GM21619 (cell line): ENCODE measurements around the gene PLA2G3.
"Not testable (repeated sequence)": the region's sequence is repeated elsewhere in the genome, so short reads cannot be mapped to it uniquely, and the experiment has no call there.

Source experiments
- ATAC-seq: cut with Tn5 transposase; IDR thresholded peaks from one replicate; pipeline ENCODE4 v1.9.1; 2021; ENCODE audit not compliant: unreplicated experiment

Gene PLA2G3

DNA sequence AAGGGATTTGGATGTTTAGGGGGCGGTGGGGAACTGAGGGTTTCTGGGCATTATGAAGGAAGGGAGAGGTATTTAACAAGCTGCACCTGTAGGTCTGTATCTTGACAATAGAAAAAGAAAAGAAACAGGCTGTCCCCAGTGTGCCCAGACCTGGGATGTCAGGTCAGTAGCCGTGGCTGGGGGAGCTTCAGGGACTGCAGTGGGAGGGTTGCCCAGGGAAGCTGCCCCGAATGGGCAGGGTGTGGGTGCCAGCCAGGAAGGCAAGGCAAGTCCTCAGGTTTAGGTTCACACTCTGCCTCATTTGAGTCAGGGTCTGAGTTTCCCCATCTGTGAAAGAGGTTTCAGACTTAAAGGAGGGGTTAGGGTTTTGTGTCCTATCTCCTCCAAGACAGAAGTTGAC lies 16.0 kb downstream of the PLA2G3 start:
- ATAC-seq: no peak

DNA sequence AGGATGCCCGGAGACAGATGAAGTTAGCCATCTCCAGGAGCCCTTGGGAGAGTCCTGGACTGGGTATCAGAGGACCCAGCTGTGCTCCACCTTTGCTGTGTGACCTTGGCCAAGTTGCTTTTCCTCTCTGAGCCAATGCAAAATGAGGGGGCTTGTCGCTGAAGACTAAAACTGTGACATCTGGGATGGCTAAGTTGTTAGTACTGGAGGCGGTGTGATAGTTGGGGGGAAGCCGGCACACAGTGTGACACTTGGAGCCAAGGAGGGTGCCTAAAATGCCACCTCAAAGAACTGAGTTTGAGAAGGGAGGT lies 17.1 kb downstream of the PLA2G3 start:
- ATAC-seq: no peak

DNA sequence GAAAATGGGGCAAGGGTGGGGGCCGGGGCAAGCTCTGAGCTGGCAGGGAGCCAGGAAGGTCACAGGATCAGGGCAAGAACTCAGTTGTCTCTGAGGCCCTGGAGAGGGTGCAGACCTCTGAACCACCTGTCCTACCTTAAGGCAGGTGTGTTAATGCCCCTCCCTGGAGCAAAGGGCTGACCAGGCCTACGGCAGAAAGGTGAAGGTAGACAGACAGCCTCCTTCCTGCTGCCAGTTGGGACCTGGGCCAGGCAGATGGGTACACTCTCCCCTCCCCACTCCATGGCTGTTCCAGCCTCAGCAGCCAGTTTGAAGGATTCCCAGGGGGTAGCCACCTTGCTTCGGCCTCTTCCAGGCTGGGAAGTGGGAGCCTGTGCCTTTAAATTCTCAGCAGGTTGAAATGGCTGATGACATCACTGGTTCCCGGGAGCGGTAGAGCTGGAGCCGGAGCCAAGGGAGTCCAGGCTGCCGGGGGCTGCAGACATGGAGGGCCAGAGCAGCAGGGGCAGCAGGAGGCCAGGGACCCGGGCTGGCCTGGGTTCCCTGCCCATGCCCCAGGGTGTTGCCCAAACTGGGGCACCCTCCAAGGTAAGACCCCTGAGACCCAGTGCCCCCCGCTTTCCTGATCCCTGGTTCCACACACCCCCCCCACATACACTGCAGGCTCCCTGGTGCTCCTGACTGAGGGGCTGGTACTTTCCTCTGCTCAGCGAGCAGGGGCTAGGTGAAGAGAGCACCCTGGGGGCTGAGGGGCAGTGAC lies 17.6 kb downstream of the PLA2G3 start, which contains the start of gene INPP5J:
Gene INPP5J, plus strand, starts transcription at position 435 of the 760 bp plus-strand sequence. Its CDS starts 49 bp downstream, at position 484.
- no peak for ATAC-seq

DNA sequence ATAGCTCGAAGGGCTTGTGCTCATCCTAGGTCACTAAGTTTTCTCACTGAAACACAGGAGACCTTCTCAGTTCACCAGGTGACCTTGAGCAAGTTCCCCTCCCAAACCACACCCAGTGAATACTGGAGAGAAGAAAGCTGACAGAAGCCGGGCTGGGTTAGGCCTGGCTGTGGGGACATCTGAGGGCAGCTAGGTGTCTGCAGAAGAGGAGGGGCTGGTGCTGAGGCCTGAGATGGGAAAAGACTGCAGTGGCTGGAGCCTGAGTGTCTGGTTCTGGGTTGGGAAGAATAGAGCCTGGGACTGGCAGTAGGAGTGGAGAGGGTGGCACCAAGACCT lies 18.1 kb downstream of the PLA2G3 start:
- ATAC-seq: no peak

DNA sequence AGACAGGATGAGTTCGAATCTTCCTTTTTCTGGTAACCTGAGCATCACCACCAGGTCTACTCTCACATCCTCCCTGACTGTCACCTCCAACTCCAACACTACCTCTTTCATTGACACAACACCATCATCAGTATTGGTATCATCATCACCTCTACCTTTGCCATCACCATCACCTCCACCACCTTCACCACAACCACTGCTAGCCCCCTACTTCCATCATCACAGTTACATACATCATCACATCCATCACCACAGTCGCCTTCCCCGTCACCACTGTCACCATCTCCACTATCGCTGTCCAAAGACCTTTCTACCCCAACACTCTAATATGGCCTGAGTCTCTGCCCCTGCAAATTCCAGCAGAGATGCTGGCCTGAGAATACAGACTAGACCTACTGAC lies 18.9 kb downstream of the PLA2G3 start:
- ATAC-seq: no peak

DNA sequence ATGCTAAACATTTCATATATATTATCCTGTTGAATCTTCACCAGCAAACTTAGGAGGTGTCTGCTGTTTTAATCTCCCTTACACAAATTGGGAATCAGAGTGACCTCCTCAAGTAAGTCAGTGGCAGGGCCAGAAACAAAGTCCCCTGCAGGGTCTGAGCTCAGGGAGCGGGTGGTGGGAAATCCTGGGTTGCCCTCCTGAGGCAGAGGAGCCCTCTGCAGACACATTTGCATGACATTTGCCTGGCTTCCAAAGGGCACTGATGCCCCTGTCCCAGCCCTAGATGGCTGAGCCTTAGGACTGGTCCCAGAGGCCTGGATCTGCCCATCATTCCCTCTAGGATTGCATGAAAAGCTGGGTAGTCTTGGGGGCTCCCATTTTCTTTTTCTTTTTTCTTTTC lies 19.7 kb downstream of the PLA2G3 start:
- no peak for ATAC-seq

DNA sequence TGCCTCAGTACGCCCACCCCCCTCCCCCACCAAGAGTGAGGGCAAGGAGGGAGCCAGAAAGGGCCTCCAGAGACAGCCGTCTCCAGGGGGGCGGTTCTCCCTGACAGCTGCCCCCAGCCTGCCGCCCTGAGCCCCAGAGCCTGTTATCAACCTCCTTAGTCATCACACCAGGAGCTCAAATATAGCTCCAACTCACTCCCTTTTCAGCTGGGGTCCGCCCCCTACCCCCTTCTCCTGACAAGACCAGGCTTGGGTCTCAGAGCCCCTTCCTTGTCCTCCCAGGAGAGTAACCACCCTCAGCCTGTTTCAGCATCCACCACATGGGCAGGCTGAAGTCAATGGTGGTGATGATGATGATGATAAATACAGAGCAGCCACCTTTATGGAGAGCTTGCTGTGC lies 20.1 kb downstream of the PLA2G3 start:
- ATAC-seq: no peak

DNA sequence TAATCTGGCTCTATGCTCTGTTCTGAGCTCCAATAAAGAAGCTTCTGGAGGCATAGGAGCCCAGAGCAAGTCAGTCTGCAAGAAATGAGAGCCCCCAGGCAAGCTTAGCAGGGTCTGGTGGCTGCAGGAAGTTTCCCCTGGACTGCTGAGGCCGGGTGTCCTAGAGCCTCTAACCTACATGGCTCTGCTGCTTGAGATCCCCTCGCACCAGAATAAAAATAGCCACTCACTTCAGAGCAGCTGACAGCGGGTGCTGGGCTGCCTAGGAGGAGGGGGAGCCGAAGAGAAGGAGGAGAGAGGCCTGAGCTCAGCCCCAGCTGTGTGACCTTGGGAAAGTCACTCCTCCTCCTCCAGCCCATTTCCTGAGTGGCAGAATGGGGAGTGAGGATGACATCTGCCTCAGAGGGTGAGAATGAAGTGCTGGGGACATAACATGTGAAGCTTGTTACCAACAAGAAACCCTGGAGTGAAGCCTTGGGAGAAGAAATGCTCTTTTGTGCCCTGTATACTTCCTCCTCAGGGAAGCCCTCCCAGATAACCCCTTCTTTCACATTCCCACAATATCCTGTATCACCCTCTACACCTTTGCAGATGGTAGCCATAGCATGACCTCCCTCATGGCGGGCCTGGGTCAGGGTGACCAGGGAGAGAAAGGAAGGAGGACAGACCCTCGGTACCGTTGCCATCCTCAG lies 21.1 kb downstream of the PLA2G3 start:
- no peak for ATAC-seq

DNA sequence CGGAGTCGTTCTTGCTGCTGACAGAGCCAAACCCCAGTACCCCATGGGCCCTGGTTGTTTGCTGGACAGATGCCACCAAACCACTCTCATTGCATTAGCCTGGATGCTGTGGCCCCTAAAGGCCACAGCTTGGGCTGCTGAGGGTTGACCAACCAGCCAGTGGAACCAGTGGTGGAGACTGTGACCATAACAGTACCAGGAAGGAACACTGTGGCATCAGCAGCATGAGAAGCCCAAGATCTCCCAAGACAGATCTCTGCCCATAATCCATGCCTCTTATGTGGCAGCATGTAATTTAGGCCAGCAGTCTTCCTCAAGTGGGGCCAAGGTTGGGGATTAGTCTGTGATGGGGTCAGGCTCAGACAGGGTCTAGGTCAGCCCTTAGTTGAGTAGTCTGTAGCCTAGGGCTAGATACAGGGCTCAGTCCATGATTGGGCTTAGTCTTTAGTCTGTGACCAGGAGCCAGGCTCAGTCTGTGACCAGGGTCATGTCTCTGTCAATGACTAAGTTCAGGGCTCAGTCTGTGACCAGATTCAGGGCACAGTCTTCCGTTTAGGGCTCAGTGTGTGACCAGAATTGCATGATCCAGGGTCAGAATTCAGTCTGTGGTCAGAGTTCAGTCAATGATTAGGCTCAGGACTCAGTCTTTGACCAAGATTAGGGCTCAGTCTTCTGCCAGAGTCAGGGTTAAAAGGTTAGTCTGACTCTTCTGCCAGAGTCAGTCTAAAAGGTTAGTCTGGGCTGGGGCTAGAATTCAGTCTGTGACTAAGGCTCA lies 22.1 kb downstream of the PLA2G3 start:
- no peak for ATAC-seq

DNA sequence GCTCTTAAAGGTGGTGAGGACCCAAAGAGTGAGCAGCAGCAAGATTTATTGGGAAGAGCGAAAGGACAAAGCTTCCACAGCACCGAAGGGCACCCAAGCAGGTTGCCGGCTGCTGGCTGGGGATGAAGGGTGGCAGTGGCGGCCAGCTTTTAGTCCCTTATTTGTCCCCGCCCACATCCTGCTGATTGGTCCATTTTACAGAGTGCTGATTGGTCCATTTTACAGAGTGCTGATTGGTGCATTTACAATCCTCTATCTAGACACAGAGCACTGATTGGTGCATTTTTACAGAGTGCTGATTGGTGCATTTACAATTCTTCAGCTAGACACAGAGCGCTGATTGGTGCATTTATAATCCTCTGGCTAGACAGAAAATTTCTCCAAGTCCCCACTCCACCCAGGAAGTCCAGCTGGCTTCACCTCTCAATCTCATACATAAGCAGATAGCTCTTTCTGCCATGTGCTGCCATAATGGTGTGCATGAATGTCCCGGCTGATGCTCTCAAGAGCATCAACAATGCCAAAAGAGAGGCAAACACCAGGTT lies 27.7 kb downstream of the PLA2G3 start:
- not testable (repeated sequence) for ATAC-seq

DNA sequence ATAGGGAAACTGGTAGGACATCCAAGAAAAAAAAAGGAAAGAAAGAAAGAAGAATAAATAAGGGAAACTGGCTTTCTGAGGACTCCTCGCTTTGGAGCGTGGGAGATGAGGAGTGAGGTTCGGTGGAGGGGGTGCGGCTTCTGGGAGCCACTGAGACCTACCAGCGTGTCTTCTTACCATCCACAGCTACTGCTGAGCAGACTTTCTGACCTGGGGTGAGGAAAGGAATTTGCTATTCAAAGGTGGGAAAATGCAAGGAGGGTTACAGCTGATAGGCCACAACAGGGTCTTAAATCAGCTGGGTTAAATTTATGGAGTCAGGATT lies 32.5 kb downstream of the PLA2G3 start:
- ATAC-seq: no peak

DNA sequence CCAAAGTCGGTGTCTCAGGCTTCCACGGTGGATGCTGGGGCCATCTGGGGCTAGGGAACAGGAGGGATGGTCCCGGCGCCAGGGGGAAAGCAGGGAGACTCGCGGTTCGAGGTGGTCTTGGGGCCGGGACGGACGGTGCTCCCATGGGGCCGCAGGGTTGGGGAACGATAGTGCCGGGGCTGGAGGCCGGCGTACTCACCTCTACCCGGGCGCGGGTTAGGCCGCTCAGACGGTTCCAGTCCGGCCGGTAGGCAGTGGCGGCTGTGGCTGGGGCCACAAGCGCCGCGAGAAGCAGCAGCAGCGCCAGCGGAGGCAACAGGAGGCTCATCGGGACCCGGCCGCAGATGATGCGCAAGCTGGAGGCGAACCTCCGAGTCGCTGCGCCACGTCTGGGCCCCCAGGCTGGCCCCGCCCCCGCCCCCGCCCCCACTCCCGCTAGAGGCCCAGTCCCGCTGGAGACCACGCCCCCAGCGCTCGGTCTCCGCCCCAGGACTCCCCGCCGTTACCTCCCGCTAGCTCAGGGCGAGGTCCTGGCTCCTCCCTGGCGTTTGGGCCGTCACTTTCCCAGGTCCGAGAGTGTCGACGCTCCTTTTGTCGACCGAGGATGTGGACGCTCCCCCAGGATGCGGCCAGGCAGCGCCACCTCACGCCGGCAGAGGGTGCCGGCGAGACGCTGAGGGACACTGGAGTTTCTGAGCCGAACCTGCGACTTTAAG lies 33.0 kb downstream of the PLA2G3 start, which contains the start of gene SELENOM:
Gene SELENOM, minus strand, starts transcription at position 391 of the 716 bp plus-strand sequence. Its CDS starts 63 bp downstream, at position 328.
- peak; percentile 83 for ATAC-seq

DNA sequence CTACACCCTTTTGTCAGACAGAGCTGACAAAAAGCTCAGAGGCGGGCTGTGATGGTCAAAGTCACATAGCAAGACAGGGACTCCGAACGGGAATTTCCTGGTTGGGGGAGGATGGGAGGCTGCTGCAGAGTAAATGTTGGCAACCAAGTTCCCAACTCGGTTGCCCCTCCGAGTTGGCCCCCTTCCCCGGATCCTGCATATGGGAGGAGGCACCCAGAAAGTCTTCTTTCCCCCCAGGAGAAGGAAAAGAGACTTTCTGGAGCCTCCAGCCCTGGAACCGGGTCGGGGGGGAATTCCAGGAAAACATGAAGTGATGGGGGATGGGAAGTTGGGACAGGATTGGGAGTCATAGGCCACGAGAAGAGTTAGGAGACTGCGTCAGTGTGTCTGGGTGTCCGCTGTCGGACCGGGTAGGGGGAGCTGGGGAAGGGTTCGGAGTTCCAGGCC lies 33.6 kb downstream of the PLA2G3 start:
- no peak for ATAC-seq

DNA sequence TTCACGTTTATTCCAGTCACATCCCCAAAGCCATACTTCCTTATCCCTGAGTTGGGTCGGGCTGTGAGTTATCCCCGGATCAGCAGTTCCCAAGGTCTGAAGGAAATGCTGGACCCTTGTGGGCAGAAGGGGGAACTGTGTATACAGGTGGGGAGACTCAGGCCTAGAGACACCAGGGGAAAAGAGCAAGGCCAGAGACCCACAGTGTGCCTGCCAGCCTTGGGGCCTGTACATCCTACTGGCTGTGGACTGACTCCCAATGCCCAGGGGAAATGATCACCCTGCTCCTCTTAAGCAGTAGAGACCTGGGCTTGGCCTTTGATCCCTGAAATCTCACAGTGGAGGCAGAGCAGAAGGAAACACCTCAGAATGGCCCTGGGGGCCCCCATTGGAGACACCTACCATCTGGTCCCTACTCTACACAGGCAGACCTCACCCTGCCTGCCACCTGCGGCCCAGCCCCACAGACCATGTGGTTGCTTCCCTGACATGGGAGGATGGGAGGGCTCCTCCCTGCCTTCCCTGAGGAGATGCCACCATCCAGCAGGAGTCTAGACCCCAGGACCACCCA lies 34.2 kb downstream of the PLA2G3 start:
- no peak for ATAC-seq

DNA sequence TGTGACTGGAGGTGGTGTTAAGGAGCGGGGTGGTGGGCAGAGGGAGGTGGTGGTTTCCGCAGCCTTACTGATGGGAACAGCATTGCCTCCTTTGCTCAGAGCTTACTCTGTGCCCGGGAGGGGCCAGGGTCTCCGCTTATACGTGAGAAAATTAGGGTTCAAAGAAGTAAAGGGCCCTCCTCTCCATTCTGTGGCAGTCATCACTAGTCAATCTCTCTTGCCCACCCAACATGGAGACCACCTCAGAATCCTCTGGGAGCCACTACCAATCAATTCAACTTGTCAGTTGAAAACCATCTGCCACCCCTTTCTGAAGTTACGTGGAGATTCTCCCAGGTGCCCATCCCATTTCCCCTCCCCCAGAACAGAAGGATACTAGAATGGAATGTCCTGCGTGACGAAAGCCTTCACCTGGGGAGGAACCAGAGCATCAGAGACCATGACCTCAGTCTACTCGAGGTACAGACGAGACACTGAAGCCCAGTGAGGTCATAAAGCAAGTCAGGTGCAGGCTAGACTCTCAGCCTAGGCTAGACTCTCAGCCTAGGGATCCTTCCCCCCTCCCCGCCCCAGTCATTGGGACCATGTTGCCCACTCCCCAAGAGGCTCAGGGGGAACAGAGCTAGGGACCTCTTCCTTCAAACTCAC lies 34.9 kb downstream of the PLA2G3 start:
- no peak for ATAC-seq

DNA sequence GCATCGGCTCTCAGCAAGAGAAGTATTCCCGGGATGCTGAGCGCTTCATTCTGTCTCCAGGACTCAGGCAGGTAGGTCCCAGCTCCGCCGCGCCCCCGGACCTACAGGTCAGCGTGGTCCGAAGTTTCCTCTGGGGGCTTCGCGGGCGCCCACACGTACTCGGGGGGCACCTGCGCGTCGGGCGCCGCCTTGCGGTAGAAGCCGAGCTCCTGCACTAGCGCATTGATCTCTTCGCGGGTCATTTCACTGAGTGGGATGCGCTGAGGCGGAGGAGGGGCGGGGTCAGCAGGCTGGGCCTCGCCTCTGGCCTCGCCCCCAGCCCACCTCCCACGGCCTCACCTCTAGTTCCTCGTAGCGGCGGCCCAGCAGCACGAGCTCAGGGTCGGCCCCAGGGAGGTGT lies 35.4 kb downstream of the PLA2G3 start:
- no peak for ATAC-seq

DNA sequence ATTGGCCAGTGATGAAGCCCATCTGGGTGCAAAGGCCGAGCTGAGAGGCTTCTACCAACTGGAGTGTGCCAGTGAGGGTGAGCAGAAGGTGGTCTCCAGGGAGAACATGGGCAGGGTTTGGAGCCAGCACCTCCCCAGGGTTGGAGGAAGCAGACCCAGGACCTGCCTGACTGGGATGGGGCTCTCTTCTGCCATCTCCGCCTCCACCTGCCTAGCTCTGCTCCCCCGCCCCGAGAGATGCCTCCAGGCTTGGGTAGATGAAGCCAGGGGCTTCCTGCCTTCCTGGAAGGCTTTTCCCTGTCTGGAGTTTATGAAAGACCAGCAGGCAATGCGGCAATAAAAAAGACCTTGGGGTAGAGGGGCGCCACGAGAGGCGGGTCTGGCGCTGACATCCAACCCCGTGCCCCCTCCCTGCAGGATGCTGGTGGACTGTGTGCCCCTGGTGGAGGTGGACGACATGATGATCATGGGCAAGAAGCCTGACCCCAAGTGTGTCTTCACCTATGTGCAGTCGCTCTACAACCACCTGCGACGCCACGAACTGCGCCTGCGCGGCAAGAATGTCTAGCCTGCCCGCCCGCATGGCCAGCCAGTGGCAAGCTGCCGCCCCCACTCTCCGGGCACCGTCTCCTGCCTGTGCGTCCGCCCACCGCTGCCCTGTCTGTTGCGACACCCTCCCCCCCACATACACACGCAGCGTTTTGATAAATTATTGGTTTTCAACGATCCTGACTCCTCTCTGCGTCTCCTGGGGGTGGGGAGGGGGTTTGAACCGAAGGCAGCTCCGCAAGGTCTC lies 36.2 kb downstream of the PLA2G3 start:
- ATAC-seq: no peak

DNA sequence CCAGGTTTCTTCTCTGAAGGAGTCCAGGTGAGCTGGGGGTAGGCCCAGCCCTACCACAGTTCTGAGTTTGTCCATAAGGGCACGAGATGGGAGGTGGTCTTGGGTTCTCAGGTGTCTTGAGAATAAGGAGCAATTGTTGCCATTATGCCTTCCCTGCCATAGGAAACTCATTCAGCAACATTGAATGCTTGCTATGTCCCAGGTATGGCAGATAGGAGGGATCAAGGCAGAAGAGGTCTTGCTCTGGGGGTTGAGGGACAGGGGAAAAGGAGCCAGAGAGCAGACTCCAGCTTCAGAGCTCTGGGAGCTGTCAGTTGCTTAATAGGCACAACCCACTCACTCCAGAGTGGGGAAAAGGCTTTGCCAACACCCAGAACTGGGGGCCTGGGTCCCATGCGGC lies 37.2 kb downstream of the PLA2G3 start:
- ATAC-seq: no peak

DNA sequence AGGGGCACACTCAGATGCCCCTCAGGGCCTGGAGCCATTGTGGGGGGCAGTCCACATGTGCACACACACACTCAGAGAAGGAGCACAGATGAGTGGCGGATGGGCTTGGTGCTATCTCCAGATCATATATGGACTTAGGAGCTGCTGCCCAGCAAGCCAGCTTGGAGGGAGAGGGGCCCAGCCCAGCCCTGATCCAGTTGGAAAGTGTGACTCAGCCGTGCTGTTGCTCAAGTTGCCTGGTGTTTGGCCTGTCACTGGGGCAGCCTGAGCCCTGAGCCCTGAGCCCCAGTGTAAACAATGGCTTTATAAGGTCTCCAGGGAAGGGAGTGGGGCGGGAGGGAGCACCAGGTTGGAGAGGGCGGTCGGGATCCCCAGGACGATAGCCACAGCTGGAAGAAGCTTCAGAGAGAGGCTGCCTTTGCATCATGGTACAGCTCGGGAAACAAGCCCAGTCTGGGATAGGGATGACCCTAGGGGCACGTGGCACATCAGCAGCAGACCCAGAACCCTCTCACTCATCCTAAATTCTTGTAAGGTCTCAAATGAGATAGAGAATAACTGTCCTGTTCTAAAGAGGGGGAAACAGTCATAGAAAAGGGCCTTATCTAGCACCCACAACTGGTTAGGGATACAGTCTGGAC lies 37.7 kb downstream of the PLA2G3 start:
- ATAC-seq: no peak
